Fibroblast of skin of right biceps (primary cell): ENCODE measurements around the gene AKAP1.

Experiments used
- DNase-seq: peaks from one replicate; pipeline ENCODE4 v3.0.0-alpha.2; 2013

The AKAP1 gene

GRCh38 chr17:57107498-57108101 lies 22.6 kb downstream of the AKAP1 start:
- no peak for DNase-seq

DNA sequence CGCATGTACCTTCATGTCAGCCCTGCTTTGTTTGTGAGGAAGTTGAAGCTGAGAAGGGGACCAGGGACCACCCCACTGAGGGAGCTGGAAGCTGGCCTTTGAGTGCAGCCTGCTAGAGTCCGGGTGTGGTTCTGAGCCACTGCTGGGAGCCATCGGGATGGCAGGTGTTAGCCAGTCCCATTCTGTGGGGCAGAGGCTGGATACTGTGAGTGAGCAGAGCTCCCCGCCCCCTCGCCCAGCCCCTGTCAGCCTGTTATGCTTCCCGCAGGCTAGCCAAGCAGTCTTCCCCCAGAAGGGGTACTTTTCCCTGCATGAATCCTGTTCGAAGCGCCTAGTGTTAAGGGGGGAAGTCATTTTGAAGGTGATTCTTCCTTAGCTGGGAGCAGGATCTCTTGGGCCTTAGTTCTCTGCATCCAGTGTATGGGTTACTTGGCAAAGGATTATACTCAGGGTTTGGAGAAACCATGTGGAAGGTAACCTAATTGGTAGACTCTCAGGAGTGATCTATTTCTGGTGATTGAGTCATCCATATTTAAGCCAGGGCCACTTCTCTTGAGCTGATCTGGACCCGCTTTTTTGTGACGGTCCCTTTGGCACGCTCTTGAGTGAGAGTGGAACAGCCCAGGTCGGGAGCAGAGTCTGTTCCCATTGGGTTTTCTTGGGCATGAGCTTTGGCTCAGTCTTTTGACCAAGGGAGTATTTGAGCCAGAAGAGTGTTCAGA lies 23.8 kb downstream of the AKAP1 start:
- no peak for DNase-seq

DNA sequence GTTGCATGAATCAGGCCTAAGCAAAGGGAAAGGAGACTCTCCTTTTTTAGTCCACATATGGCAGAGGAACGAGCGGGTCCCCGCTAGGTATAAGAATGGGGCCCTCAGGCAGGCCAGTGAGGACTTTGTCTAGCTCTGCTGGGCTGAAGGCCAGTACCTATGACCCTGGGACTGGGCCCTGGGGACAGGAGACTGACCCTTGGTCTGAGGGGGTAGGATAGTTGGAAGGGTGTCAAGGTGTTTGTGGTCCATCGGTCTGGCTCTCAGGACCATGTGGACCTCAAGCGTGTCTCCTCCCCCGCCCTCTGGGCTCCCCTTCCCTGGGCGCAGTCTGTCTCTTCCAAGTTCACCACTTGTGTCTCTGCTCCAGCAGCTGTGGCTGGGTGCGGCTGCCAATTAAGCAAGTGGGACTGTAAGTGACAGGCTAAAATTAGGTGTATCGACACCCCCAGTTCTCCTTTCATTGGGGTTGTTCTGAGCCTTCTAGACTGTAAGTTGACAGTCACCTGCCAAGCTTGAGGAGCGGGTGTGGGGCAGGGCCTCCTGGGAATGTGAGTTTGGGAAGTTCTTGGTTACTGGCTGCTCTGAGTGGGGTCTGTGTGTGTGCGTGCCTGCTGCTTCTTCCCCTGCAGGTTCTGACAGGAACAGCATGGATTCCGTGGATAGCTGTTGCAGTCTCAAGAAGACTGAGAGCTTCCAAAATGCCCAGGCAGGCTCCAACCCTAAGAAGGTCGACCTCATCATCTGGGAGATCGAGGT lies 24.5 kb downstream of the AKAP1 start:
- DNase-seq = no peak

GRCh38 chr17:57110152-57110542 lies 25.1 kb downstream of the AKAP1 start:
- no peak for DNase-seq

- no peak for DNase-seq
Measured at GRCh38 chr17:57110579-57111325, 25.7 kb downstream of the AKAP1 start.

DNA sequence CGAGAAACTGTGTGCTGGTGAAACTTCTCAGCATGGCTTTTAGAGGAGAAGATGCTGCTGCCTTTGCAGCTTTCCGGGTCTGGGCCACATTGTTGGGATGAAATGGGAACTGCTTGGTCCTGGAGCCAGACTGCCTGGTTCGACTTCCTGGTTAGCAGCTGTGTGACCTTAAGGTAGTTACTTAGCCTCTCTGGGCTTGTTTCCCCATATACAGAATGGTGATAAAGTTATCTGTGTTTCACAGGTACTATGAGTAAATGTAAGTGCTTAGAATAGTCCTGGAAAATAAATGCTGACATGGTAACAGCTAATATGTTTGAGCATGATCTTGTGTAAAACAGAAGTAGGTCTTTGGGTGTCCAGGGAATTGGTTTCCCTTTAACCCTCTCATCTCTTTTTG lies 26.3 kb downstream of the AKAP1 start:
- no peak for DNase-seq

DNA sequence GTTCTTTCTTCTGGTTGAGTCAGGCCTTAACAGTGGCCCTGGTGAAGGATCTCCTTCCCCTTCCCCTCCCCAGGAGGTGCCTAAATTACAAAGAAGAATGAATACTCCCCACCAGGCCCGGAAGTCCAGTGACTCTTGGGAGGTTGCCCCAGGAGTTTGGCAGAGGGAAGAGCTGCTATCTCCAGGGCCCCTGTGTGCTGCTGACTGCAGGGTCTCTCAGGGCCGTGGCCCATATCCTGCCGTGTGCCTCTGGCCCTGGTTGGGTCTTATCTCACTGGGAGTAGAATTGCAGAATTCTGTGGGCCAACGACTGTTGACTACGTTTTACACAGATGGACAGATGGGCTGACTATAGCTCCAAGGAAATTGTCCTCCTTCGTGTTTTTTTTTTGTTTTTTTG lies 28.0 kb downstream of the AKAP1 start:
- no peak for DNase-seq

GRCh38 chr17:57113656-57114055 lies 28.6 kb downstream of the AKAP1 start:
- DNase-seq = no peak

DNA sequence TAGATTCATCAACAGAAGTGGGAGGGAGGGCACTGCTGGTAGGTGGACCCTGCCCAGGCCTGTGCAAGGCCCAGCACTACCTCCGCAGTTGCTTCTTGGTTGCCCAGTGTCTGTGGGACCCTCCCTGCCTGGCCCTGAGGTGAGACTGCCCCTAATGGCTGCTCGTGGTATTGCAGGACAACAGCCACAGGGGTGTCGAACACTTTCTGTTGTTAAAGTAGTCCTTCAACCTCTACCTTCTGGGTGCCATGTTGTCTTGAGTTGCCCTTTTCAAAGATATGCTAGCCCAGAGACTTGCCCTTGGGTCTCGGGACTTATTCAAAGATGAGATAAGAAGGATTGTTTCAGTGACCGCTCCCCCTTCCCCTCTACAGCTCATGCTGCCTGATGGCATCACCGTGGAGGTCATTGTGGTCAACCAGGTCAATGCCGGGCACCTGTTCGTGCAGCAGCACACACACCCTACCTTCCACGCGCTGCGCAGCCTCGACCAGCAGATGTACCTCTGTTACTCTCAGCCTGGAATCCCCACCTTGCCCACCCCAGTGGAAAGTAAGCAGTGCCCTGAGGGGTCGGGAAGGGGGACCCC lies 29.1 kb downstream of the AKAP1 start:
- peak; percentile 19 for DNase-seq

DNA sequence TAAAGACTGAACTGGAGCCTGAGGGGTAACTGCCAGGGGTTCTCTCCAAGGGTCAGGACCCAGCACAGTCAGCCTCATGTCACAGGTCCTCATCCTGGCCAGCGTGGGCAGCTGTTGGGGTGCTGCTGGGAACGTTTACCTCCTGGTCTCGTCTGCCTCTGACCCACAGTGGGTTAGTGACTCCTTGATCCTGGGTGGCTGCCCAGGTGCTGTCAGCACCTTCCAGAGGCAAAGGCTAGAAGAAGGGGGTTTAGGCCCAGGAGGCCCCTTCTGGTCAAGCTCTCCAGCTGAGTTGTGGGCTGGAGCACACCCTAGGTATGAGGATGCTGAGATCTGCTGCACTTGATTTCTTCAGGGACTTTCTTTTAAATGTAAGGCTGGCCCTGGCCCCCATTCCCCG lies 30.3 kb downstream of the AKAP1 start:
- DNase-seq = no peak

DNA sequence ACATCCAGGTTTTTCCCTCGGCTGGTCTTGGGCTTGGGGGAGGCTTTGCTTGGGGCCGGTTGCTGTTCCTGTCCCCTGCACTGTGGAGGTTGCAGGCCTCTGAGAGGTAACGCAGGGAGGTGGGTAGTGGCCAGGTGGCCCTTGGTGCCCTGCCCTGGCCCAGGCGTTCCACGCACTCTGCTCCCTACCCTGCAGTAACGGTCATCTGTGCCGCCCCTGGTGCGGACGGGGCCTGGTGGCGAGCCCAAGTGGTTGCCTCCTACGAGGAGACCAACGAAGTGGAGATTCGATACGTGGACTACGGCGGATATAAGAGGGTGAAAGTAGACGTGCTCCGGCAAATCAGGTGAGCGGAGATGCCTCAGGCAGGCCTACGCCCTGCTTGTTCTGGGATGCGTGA lies 30.9 kb downstream of the AKAP1 start:
- no peak for DNase-seq

GRCh38 chr17:57117798-57118197 lies 32.8 kb downstream of the AKAP1 start:
- no peak for DNase-seq

GRCh38 chr17:57120814-57121213 lies 35.8 kb downstream of the AKAP1 start:
- DNase-seq = no peak

DNA sequence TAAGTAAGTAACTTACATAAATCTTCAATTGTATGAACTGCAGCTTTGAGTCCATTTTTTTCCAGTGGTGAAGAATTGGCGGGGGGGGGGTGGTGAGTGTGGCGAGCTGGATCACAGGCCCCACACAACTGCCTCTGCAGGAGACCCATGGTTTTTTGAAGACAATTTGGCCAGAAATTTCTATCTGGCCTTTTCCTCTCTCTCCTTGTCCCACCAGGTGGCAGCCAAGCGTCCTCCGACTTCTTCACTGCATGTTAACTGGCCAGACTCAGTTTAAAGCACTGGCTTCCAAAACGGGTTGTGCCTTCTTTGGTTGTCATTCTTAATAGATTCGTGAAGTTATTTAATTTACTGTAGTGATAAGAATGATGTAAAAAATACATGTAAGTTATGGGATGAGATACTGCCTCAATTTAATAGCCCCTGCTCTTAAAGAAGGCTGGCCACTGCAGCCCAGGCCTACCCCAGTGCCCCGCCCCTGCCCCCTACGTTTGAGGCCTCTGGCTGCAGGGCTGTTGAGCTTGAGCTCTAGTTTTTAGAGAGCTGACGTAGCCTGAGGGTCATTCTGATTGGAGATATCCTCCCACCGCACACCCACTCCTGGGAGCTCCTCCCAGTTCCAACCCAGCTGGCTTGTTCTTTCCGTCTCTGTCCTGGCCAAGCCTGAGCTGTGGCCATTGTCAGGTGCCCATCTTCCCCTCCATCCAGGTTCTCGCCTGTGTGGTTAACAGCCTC lies 36.4 kb downstream of the AKAP1 start:
- peak; percentile 28 for DNase-seq

GRCh38 chr17:57124053-57124452 lies 39.0 kb downstream of the AKAP1 start:
- no peak for DNase-seq

- DNase-seq = no peak
Measured at GRCh38 chr17:57125406-57125805, 40.4 kb downstream of the AKAP1 start.

DNA sequence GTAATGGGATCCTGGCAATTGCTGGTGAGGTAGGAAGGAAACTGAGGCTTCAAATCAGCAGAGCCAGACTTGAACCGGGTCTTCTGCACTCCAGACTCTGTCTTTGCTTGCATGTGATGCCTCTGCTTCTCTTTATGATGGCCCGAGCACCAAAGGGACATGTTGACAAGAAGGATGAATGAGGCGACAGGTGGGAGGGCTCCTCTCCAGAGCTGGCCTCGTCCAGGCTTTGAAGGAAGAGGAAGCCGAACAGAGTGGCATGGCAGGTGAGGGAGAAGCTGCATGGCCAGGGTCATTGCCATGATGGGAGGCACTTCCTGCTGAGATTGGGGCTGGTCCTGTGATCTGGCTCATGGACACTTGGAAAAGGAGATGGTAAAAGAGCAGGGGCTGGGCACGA lies 40.8 kb downstream of the AKAP1 start:
- DNase-seq = no peak

DNA sequence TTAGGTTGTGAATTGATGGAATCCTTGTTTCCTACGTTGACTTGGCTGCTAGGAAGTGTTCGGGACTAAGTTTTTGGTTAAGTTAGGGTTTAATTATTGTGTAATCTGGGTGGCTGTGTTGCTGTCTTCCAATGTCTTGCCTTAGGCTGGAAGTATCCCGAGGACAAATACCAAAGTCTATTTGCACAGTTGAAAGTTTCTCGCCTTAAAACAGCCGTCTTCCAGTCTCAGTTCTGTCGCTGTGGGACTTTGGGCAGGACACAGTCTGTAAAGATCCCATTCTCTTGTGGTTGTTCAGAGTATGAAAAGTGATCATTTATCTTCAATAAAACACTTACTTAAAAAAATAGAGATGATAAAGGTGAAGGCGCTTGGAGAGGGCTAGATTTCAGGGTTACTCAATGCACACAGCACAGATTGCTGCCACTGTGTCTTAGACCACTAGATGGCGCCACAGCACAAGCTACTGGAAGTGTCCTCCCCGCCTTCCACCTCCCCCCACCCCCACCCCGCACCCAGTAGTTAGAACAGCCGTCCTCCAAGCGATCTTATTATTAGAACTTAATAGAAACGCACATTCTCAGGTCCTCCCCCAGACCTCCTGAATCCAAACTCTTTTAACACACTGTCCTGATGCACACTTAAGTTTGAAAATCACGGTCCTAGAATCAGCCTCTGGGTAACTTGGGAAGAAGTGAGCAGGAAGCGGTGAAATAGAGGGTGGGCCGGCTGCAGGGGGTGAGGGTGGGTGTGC lies 45.8 kb downstream of the AKAP1 start:
- DNase-seq = peak; percentile 72

GRCh38 chr17:57132663-57133062 lies 47.6 kb downstream of the AKAP1 start:
- DNase-seq = no peak

GRCh38 chr17:57133486-57133885 lies 48.4 kb downstream of the AKAP1 start:
- no peak for DNase-seq

GRCh38 chr17:57135026-57135788 lies 50.2 kb downstream of the AKAP1 start:
- no peak for DNase-seq
